Activated CD8-positive, alpha-beta memory T cell treated with anti-CD3 and anti-CD28 coated beads, Interleukin-2, amount 50 U/mL, for 24 hours (primary cell): ENCODE data around the gene ALOX12B.

Source experiments
- DNase-seq: peaks from one replicate; pipeline ENCODE4 v3.0.0-alpha.2; 2020; ENCODE audit errors: extremely low read depth

The ALOX12B gene

DNA sequence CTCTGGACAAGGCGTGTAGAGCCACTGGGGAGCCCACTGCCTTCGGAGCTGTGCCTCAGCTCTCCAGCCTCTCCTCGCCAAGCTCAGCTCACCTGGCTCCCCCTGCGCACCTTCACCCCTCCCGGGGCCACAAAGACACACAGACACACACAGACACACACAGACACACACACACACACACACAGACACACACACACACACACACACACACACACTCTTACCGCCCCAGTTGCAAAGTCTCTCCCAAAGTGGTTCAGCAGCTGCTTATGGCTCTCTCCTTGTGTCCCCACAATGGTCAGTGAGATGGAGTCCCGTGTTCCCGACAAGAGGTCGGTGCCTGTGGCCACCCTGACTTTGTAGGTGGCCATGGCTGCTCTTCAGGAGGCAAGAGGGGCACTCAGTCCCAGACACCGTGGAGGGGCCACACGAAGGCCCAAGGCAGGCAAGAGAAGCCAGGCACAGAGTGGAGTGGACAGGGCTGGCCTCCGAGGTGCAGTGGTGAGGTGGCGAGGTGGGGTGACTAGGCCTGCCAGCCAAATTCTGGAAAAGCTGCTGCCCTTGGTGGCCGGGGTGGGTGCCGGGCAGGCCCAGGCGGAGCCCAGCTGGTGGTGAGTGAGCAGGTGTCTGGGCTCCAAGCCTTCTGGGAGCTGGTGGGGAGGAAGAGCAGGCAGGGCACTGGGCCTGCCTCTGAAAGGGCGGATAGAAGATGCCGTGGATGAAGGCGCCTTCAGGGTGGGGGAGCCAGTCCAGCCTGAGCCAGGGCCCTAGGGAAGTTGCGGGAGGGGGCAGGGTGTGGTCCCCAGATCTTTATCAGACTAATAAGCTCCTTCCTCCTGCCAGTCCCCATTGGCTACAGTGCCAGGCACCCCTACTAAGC lies at the start of gene ALOX12B:
TSS of gene ALOX12B (minus strand) at position 642 of the 877 bp plus-strand sequence. CDS start at position 368, 274 bp downstream.
- no peak for DNase-seq

DNA sequence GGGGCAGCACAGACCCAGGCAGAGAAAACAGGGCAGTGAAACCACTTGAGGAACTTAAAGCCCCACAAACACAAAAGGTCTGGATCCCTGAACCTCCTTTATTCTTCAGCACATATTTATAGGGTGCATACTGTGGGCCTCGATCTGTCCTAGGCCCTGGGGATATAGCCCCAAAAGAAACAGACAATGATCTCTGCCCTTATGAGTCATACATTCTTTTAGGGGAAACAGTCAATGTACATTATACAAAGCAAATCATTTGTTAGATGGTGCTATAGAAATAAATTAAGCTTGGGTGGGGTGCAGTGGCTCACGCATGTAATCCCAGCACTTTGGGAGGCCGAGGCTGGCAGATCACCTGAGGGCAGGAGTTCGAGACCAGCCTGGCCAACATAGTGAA lies 46.4 kb upstream of the ALOX12B start:
- DNase-seq = no peak

DNA sequence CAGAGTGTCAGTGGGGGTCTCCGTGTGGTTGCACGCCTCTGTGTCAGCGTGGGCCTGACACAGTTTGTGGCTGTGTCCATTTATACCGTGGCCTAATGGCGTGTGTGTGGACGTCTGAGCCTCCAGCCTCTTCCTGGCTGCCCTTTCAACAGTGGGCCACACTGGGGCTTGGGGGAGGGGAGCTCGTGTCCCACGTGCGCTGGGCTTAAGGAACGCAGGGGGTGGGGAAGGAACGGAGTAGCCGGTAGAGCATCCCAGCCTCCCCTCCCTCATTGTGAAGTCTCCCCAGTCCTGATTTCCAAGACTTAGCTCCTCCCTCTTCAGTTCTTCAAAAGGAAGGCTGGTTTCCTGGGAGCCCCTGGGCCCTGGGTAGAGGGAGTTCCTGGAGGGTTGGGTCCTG lies 45.9 kb upstream of the ALOX12B start:
- DNase-seq = no peak

DNA sequence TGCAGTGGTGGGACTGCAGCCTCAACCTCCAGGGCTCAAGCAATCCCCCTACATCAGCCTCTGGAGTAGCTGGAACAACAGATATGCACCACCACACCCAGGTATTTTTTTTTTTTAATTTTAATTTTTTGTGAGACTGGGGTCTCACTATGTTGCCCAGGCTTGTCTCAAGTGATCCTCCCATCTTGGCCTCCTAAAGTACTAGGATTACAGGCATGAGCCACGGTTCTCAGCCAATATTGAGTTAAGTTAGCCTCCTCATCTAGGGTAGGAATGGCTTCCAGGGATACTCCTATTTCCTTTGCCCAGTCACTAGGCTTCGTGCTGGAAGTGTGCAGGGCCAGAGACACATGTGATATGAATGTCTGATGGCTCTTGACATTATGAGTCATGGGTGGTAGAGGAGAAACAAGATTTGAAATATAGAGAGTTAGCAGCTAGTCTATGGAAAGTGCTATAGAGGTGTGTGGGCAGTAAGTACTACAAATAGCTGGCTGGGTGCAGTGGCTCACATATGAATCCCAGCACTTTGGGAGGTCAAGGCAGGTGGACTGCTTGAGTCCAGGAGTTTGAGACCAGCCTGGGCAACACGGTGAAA lies 44.4 kb upstream of the ALOX12B start:
- DNase-seq = no peak

DNA sequence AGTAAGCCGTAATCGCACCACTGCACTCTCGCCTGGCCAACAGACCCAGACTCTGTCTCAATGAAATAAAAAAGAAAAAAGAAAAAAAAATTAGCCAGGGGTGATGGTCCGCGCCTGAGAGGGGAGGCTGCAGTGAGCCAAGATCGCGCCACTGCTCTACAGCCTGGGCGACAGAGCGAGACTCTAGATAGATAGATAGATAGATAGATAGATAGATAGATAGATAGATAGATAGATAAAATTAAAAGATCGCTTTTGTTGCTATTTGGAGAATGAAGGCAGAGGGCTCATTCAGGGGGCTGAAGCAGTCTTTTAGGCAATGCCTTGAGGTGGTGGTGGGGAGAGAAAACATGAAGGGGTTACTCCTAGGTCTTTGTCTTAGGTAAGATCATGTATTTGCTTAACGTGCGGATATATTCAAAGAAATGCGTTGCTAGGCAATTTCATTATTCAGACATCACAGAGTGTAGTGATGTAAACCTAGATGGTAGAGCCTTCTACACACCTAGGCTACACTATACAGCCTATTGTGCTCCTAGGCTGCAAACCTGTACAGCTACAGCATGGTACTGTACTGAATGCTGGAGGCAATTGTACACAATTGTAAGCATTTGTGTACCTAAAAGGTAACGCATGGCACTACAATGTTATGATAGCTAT lies 40.7 kb upstream of the ALOX12B start:
- DNase-seq = no peak

DNA sequence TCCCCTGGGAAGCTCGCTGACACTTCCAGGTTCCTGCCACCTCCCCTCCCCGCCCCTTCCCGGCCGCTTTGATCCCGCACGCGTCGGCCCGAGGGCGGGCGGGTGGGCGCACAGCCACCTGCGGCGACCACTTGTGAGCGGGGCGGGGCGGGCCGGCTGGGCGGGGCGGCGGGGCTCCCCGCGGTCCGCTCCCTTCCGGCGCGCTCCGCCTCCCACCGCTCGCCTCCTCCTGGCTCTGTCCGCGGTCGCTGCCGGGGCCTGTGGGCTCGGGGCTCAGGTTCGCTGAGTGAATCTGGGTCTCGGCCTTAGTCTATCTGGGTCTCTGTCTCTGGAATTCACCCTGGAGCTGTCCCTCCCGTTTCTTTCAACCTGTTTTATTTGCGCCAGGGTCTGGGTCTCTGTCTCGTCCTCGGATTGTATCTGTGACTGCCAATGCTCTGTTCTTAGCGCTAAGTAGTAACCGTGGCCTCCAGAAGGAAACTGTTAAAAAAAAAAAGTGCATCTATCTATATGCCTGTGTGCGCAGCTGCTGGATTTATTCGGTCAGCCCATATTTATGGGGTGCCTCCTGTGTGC lies 39.1 kb upstream of the ALOX12B start:
- DNase-seq = no peak

DNA sequence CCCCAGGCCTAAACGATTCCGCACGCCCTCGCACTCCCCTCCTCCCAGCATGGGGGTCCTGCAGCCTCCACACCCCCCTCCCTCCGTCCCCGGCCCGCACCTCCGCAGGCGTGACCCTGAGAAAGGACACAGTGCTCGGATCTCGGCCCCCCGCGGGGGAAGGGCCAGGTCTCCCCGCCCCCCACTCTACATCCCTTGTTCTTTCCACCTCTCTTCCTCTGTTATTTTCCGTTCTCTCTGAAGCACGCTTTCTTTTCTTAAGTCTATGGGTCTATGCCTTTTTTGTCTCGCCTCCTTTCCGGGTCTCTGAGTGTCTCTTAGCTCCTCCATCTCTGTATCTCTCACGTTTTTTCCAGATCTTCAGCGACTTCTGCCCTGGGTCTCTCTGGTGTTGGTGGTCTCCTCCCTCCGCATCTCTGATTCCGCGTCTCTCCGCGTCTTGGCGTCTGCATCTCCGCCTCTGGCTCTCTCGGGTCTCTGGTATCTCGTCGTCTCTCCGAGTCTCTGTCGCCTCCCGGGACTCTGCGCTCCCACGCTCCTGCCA lies 38.5 kb upstream of the ALOX12B start:
- no peak for DNase-seq

DNA sequence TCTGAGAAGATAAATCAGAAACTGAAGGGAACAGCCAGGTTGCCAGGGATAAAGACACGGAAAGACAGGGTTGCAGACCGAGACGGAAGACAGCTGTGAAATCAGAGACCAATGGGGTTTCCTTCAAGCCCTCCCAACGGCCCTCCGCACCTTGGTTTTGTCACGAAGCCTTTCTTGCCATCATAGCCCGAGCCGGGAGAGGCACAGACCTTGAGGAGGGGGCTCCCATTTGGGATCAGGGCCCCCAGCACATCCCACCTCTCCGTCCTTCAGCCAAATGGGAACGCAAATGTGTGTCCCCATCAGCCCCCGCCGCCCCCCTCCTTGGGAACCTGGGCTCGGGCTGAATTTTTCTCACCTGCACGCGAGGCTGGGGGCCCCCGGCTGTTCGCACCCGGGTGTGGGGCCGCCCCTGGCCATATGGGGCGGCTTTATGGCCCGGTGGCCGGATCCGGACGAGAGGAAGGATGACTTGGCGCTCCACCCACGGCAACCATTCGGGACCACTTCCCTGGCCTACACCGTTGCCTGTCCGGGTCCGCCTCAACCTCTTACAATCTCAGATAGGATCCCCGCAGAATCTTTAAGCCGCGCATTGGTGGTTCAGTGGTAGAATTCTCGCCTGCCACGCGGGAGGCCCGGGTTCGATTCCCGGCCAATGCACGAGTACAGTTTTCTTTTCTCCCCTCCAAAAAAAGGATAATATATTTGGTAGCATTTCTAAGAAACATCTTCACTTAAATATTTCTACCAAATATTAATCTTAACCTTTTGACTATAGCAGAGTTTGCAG lies 37.8 kb upstream of the ALOX12B start:
- DNase-seq = peak; percentile 81

DNA sequence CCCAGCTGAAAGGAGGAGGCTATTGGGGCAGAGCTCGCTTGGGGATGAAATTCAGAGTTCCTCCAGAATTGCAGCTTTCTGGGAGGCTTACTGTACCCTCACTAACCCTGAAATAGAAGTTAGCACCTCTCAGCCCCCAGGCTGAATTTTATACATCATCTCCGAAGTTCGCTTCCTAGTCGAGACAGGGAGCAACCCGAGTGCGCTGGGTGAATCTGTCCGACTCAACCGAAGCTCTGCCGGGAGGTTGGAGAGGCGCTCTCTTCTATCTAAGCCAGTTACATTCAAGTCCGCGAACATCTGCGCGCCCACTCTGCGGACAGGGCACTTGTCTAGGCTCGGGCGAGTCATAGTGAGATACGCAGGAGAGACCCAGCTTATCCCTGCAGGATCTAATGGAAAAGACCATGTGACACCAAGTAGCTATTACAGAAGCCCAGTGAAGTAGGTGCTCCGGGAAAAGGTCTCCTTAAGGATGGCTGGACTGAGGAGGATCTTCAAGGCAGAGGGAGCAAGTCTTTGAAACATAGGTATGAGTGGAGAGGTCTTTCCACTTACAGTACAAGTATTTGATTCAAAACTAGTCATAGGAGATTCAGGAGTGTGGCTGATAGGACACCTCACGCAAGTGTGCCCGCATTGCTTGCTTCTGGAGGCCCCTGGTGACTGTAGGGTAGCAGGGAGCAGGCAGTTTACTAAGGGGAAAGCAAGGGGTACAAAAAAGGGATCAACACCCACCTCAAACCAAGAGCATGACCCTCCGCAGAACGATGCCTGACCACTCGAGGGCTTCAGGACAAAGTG lies 37.0 kb upstream of the ALOX12B start:
- no peak for DNase-seq

DNA sequence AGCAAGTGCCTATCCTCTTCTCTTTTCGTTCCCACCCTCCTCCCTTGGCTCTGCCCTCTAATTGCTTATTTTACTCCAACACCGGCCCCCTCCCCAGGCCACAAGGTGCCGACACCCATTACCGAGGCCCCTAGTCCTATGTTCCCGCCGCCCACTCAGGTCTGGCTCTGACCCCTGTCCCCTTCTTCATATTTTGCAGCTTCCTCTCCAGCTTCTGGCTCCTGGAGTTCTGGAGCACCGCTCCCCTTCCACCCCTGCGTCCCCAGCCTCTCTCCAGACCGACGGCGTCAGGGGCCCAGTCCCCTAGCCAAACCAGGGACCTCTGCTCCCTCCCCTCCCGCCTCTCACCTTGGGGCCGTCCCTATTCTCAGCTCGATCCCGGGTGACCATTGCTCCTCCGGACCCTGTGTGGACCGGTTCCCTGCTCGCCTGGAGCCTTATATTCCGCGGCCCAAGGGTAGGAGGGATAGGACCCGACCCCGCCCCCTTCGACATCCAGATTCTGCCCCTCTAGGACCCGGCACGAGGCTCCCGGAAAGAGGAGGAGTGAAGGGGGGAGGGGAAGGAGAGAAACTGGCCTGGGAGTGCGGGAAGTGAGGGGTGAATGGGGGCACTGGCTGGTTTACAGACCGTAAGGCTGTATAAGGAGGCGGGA lies 36.3 kb upstream of the ALOX12B start, which contains the start of gene HES7:
TSS of gene HES7 (minus strand) at position 412 of the 655 bp plus-strand sequence. CDS start at position 390, 22 bp downstream.
- no peak for DNase-seq

DNA sequence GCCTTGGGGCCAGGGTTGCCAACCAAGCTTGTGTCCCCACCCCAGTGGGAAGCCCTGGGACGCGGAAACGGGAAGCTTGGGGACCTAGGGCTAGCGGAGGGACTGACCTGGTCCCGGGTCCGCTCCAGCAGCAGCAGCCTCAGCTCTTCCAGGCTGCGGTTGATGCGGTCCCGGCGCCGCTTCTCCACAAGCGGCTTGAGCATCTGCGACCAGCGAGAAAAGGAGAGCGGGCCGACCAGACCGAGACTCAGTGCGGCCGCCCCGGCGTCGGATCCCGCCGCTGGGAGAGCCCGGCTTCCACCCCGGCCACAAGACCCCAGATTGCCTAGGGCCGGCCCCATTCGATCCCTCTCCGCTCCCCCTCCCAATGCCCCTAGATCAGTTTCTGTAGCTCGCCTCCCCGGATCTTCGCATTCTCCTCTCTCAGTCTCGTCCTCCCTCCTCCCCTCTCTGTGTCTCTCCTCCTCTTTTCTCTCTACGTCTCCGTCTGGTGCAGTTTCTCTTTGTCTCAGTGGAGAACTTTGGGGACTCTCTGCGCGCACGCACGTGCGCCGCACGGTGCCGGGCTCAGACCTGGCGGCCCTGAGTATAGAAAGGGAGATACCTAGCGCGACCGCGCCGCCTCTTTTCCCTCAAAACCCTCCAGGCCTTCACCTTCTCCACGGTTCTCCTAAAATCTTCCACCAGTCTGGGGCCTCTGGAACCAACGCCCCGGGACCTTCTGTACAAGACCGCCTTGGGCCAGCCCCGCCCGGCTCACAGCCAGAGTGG lies 35.6 kb upstream of the ALOX12B start:
- no peak for DNase-seq

DNA sequence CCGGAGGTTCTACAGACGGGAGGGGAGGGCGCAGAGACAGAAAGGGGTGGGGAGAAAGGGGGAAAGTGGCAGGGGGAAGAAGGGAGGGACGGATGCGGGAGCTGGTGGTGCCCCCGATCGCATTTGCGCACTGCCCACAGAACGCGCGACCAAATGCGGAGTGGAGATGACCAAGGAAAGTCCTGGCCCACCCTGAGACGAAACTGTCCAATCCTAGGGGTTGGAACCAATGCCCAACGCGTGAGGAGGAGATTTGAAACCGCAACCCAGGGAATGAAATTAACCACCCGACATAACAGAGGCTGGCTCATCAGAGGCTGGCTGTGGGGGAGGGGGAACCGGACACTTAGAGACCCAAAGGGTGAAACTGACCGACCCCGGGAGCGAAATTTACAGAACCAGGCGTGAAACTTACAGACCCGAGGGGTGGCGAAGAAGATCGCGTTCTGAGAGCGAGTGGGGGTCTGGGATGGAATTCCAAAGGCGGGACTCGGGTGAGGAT lies 35.0 kb upstream of the ALOX12B start:
- DNase-seq = no peak

DNA sequence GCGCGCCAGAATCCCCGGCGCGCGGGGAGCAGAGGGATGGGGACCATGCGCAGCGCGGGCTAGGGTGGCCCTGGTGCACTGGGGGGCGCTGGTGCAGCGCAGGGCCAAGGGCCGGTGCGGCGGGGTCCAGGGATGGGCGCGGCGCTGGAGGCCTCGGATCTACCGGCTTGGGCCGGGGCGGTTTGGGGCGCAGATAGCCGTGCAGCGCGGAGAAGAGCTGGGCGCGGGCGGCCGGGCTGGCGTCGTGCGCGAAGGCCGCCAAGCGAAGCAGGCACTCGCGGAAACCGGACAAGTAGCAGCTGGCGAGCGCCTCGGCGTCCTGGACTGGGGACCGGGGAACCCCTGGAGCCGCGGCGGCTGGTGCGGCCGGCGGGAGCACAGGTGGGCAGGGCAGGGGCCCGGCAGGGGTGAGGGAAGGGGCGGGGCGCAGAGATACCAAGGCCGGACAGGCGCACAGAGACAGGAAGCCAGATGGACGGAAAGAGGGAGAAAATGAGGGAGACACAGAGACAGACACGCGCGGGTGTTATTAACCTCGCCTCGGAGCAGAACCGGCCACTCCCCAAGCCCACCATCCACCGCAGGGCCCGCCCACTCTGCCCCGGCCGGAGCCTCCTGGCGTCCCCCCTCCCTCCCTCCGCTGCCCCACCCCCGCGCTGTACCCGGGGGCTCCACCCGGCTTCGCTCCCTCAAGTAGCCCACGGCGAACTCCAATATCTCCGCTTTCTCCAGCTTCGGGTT lies 34.3 kb upstream of the ALOX12B start:
- DNase-seq = no peak

DNA sequence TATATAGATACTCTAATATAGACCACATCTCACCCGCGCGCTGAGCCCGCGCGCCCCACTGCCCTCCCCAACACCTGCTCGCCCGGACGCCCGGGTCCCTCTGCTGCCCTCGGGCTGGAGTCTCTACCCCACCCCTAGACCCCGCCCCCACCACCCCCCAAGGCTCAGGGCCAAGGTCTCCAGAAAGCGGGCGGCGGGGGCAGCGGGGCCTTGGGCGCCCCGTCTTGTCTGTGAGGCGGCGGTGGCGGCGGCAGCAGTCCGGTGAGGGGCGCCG lies 33.8 kb upstream of the ALOX12B start:
- DNase-seq = no peak

DNA sequence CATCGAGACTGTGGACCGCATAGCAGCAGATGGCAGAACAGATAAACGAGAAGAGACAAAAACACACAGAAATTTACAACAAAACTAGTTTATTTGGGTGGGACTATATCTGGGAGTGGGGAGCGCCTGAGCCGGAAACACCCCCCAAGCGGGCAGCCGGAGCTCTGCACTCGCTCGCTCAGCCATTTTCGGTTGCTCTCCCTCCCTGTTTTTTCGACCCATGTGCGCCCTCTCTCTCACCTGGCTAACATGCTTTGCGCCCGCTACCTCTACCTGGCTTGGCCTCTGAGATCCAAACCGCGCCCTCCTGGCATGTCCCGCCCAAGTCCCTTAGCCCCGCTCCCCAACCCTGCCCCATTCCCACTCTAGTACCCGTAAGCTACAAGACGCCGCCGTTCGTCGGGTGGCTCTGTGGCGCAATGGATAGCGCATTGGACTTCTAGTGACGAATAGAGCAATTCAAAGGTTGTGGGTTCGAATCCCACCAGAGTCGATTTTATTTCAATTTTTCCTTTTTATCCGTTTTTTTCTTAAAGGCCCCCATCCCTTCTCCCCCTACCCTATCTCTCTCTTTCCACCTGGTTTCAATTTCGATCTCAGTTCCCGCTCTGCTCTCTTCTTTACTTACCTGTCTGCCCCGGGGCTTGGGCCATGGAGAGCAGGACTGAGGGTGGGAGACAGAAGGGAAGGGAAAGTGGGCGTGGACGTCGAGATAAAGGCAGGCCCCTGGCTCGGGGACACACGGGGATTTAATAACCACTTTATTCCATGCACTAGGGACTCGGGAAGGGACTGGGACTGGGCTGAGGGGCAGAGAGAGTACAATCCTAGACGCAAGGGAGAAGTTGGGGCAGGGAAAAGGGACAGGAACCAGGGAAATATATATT lies 33.2 kb upstream of the ALOX12B start:
- peak; percentile 50 for DNase-seq

DNA sequence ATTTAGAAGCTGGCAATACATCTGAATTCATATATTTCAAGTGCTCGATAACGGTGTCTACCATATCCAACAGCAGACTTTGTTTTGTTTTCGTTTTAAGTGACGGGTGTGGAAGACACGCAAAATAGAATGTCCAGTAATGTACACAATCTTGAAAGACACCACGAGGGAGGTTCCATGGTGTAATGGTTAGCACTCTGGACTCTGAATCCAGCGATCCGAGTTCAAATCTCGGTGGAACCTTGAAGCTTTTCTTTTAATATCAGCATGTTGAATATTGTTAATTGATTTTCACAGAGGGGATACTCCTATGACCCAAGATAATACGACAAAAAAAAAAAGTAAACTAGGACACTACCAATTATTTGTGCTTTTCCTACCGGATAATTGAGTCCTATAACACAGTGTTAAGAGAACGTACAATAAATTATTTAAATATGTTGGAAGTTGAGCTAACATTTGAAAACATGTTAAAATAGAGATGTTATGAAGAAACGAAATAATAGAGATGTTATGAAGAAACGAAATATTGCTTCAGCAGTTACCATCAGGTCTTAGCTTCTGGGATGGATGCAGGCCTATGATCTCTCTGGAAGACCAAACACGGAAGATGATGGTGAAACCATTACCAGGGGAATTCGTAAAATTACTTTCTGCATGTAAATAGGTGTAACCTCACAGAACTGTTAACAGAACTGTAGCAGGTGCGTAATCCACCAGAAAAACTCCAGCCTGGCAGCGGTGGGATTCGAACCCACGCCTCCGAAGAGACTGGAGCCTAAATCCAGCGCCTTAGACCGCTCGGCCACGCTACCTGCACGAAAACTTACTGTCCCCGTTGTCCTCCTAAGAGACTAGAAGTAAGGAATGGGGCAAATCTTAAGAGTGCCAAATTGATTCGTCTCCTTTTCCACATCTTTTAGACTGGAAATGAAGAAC lies 32.3 kb upstream of the ALOX12B start:
- peak; percentile 86 for DNase-seq
